SK-N-SH treated with all-trans-retinoic acid at 6 μM for 48 hours (cell line): ENCODE data around the gene FAR1.

Source experiments
- ARNTL ChIP-seq: fragments of 450-650 bp; formaldehyde crosslinking; IDR thresholded peaks from 2 replicates; pipeline ENCODE4 v1.5.0; 2020; ENCODE audit warnings: low read depth, mild to moderate bottlenecking, moderate library complexity, borderline replicate concordance
- CSDC2 ChIP-seq: fragments of 250-450 bp; sonication (Bioruptor Pico); IDR thresholded peaks from 2 replicates; pipeline ENCODE4 v1.5.0; 2020; ENCODE audit warnings: mild to moderate bottlenecking, moderate library complexity
- ESRRG ChIP-seq: fragments of 250-450 bp; sonication (Bioruptor Pico); IDR thresholded peaks from 2 replicates; pipeline ENCODE4 v1.6.1; 2021; ENCODE audit warnings: mild to moderate bottlenecking
- GLIS3 ChIP-seq: fragments of 250-450 bp; sonication (Bioruptor Pico); IDR thresholded peaks from 2 replicates; pipeline ENCODE4 v1.5.0; 2020; ENCODE audit warnings: mild to moderate bottlenecking, moderate library complexity
- ISL1 ChIP-seq: fragments of 250-450 bp; sonication (Bioruptor Pico); IDR thresholded peaks from 2 replicates; pipeline ENCODE4 v2.1.2; 2022; ENCODE audit warnings: mild to moderate bottlenecking, moderate library complexity
- OSR1 ChIP-seq: fragments of 250-450 bp; sonication (Bioruptor Pico); IDR thresholded peaks from 2 replicates; pipeline ENCODE4 v1.8.0; 2022; ENCODE audit warnings: moderate library complexity, mild to moderate bottlenecking, inconsistent platforms
- SNAI2 ChIP-seq: fragments of 250-450 bp; sonication (Bioruptor Pico); IDR thresholded peaks from 2 replicates; pipeline ENCODE4 v1.5.0; 2020; ENCODE audit warnings: mild to moderate bottlenecking, moderate library complexity
- TCF4 ChIP-seq: fragments of 250-450 bp; sonication (Bioruptor Pico); IDR thresholded peaks from 2 replicates; pipeline ENCODE4 v1.8.0; 2021; ENCODE audit warnings: mild to moderate bottlenecking, moderate library complexity, borderline replicate concordance
- ZC3H10 ChIP-seq: fragments of 250-450 bp; sonication (Bioruptor Pico); IDR thresholded peaks from 2 replicates; pipeline ENCODE4 v1.5.1; 2021; ENCODE audit warnings: mild to moderate bottlenecking, moderate library complexity
- ZFP30 ChIP-seq: fragments of 450-650 bp; formaldehyde crosslinking; IDR thresholded peaks from 2 replicates; pipeline ENCODE4 v1.5.0; 2022; ENCODE audit warnings: mild to moderate bottlenecking, moderate library complexity
- TF ChIP-seq, protein P1 (sequence below): fragments of 250-450 bp; sonication (Bioruptor Pico); IDR thresholded peaks from 2 replicates; pipeline ENCODE4 v1.5.1; 2020; ENCODE audit warnings: low read depth, mild to moderate bottlenecking, moderate library complexity
- TF ChIP-seq, protein P2 (sequence below): fragments of 250-450 bp; sonication (Bioruptor Pico); IDR thresholded peaks from 2 replicates; pipeline ENCODE4 v1.8.0; 2020; ENCODE audit warnings: mild to moderate bottlenecking, moderate library complexity, borderline replicate concordance
- TF ChIP-seq, protein P3 (sequence below): fragments of 250-450 bp; sonication (Bioruptor Pico); IDR thresholded peaks from 2 replicates; pipeline ENCODE4 v1.8.0; 2021; ENCODE audit warnings: low read depth, mild to moderate bottlenecking, moderate library complexity, borderline replicate concordance

DNA sequence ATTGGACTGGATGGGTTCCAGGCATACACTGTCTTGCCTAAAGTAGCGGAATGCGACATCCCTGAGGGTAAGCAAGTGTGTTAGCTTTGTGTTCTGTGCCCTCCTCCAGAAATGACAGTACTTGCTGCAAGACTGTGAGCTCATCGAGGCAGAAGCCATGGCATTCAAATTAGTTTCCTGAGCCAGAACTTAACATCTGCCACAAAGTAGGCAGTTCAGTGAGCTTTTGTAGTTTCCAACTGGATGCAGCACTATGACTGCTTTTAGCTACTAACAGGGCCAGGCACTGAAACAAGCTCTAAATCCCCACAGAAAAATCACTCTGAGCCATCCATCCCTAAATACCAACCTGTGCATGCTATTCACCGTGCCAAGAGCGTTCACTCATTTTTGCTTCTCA lies 1.2 kb upstream of the FAR1 start:
- TF ChIP-seq SNAI2 (CRISPR knock-in tag) (no peak), ZFP30 (CRISPR knock-in tag) (no peak), ARNTL (CRISPR knock-in tag) (no peak), ZC3H10 (no peak), OSR1 (CRISPR knock-in tag) (no peak), TCF4 (CRISPR knock-in tag) (no peak), ESRRG (CRISPR knock-in tag) (no peak), CSDC2 (CRISPR knock-in tag) (no peak), ISL1 (CRISPR knock-in tag) (no peak), GLIS3 (no peak)
- TF ChIP-seq, protein P1, sequence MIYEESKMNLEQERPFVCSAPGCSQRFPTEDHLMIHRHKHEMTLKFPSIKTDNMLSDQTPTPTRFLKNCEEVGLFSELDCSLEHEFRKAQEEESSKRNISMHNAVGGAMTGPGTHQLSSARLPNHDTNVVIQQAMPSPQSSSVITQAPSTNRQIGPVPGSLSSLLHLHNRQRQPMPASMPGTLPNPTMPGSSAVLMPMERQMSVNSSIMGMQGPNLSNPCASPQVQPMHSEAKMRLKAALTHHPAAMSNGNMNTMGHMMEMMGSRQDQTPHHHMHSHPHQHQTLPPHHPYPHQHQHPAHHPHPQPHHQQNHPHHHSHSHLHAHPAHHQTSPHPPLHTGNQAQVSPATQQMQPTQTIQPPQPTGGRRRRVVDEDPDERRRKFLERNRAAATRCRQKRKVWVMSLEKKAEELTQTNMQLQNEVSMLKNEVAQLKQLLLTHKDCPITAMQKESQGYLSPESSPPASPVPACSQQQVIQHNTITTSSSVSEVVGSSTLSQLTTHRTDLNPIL (CRISPR knock-in tag), result no peak
- TF ChIP-seq, protein P2, sequence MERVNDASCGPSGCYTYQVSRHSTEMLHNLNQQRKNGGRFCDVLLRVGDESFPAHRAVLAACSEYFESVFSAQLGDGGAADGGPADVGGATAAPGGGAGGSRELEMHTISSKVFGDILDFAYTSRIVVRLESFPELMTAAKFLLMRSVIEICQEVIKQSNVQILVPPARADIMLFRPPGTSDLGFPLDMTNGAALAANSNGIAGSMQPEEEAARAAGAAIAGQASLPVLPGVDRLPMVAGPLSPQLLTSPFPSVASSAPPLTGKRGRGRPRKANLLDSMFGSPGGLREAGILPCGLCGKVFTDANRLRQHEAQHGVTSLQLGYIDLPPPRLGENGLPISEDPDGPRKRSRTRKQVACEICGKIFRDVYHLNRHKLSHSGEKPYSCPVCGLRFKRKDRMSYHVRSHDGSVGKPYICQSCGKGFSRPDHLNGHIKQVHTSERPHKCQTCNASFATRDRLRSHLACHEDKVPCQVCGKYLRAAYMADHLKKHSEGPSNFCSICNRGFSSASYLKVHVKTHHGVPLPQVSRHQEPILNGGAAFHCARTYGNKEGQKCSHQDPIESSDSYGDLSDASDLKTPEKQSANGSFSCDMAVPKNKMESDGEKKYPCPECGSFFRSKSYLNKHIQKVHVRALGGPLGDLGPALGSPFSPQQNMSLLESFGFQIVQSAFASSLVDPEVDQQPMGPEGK (CRISPR knock-in tag), result no peak
- TF ChIP-seq, protein P3, sequence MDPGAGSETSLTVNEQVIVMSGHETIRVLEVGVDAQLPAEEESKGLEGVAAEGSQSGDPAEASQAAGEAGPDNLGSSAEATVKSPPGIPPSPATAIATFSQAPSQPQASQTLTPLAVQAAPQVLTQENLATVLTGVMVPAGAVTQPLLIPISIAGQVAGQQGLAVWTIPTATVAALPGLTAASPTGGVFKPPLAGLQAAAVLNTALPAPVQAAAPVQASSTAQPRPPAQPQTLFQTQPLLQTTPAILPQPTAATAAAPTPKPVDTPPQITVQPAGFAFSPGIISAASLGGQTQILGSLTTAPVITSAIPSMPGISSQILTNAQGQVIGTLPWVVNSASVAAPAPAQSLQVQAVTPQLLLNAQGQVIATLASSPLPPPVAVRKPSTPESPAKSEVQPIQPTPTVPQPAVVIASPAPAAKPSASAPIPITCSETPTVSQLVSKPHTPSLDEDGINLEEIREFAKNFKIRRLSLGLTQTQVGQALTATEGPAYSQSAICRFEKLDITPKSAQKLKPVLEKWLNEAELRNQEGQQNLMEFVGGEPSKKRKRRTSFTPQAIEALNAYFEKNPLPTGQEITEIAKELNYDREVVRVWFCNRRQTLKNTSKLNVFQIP (CRISPR knock-in tag), result no peak
